BLaER1 treated with 17β-estradiol and CSF1 and Interleukin-3, amounts not matched to agents 10 nM and 100 nM (cell line): ENCODE data around the gene LIPA.
"Not testable (repeated sequence)": the region's sequence is repeated elsewhere in the genome, so short reads cannot be mapped to it uniquely, and the experiment has no call there.

Experiments used
- H3K27ac ChIP-seq, 11 experiments: shearing (Covaris generic); formaldehyde crosslinking; 2 replicates each; pipeline ENCODE4 v1.8.1; 2022
- H3K27me3 ChIP-seq, 11 experiments: shearing (Covaris generic); formaldehyde crosslinking; 2 replicates each; pipeline ENCODE4 v1.8.1; 2022
- H3K36me3 ChIP-seq, 11 experiments: shearing (Covaris generic); formaldehyde crosslinking; 2 replicates each; pipeline ENCODE4 v1.8.1; 2022
- H3K4me1 ChIP-seq, 10 experiments: shearing (Covaris generic); formaldehyde crosslinking; 2 replicates each; pipeline ENCODE4 v1.8.1; 2022
- H3K4me2 ChIP-seq, 11 experiments: shearing (Covaris generic); formaldehyde crosslinking; 2 replicates each; pipeline ENCODE4 v1.8.1; 2022
- H3K4me3 ChIP-seq, 10 experiments: shearing (Covaris generic); formaldehyde crosslinking; 2 replicates each; pipeline ENCODE4 v1.8.1; 2022
- H3K9ac ChIP-seq, 11 experiments: shearing (Covaris generic); formaldehyde crosslinking; 2 replicates each; pipeline ENCODE4 v1.8.1; 2022
- H3K9me3 ChIP-seq, 11 experiments: shearing (Covaris generic); formaldehyde crosslinking; replicated peaks in 1 of 11; 2 replicates each; pipeline ENCODE4 v1.8.1; 2022
- H4K20me1 ChIP-seq, 11 experiments: shearing (Covaris generic); formaldehyde crosslinking; 2 replicates each; pipeline ENCODE4 v1.8.1; 2022
- Cebpa-rat ChIP-seq, 11 experiments: shearing (Covaris generic); IDR thresholded peaks; 2 replicates each; pipeline ENCODE4 v1.8.1; 2022

The LIPA gene

GRCh38 chr10:89262086-89263051 lies 10.8 kb upstream of the LIPA start:
- H3K27me3 ChIP-seq, result no peaks in the 10 kb centered on the region
- no peak for TF ChIP-seq Cebpa-rat (IDR thresholded peaks at IDR 0.05)
- H3K36me3 ChIP-seq, result peaks cover 0 to 11% (median 0%) of the 10 kb centered on the region in 11 experiments; a peak in 3 of 22 replicates
- H3K4me1 ChIP-seq, result peaks cover 0 to 56% (median 16%) of the 10 kb centered on the region in 10 experiments; a peak in 14 of 20 replicates
- peak overlapping the region in 2 of 11 experiments; percentile 5 to 36; a peak in 2 of 22 replicates for H3K4me2 ChIP-seq
- H3K9me3 ChIP-seq, result peaks cover 14 to 19% (median 15%) of the 10 kb centered on the region in 11 experiments
- no peak overlapping the region for H3K27ac ChIP-seq
- no peaks in the 10 kb centered on the region for H4K20me1 ChIP-seq
- no peak overlapping the region for H3K4me3 ChIP-seq
- no peak overlapping the region for H3K9ac ChIP-seq

- Histone ChIP-seq H3K36me3 (peaks cover 0 to 10% (median 0%) of the 10 kb centered on the region in 11 experiments; a peak in 8 of 22 replicates), H3K4me2 (peak overlapping the region in 6 of 11 experiments; percentile 12 to 60 (median 48); a peak in 10 of 22 replicates), H3K9ac (no peak overlapping the region), H3K4me1 (peaks cover 0 to 79% (median 23%) of the 10 kb centered on the region in 10 experiments; a peak in 14 of 20 replicates), H4K20me1 (no peaks in the 10 kb centered on the region), H3K27ac (peak overlapping the region in 2 of 11 experiments; percentile 9 to 21; a peak in 4 of 22 replicates), H3K9me3 (peaks cover 19 to 28% (median 26%) of the 10 kb centered on the region in 11 experiments), H3K4me3 (no peak overlapping the region), H3K27me3 (no peaks in the 10 kb centered on the region)
- no peak for TF ChIP-seq Cebpa-rat (IDR thresholded peaks at IDR 0.05)
Observed at GRCh38 chr10:89258881-89259280, 7.3 kb upstream of the LIPA start.

- H3K4me2 ChIP-seq, result peak overlapping the region in 3 of 11 experiments; percentile 15 to 81 (median 54); a peak in 5 of 22 replicates
- peaks cover 0 to 9% (median 0%) of the 10 kb centered on the region in 11 experiments; a peak in 8 of 22 replicates for H3K36me3 ChIP-seq
- H3K9ac ChIP-seq, result no peak overlapping the region
- H3K27me3 ChIP-seq, result no peaks in the 10 kb centered on the region
- no peaks in the 10 kb centered on the region for H4K20me1 ChIP-seq
- H3K4me3 ChIP-seq, result no peak overlapping the region
- H3K9me3 ChIP-seq, result peaks cover 29 to 35% (median 32%) of the 10 kb centered on the region in 11 experiments
- no peak overlapping the region for H3K27ac ChIP-seq
- peaks cover 0 to 74% (median 23%) of the 10 kb centered on the region in 10 experiments; a peak in 14 of 20 replicates for H3K4me1 ChIP-seq
- TF ChIP-seq Cebpa-rat (IDR thresholded peaks at IDR 0.05), result no peak
Observed at GRCh38 chr10:89257581-89257980, 6.0 kb upstream of the LIPA start.

- Histone ChIP-seq H3K4me2 (peak overlapping the region in 4 of 11 experiments; percentile 66 to 86 (median 80); a peak in 7 of 22 replicates), H3K4me3 (no peak overlapping the region), H3K9me3 (peaks cover 29 to 39% (median 35%) of the 10 kb centered on the region in 11 experiments), H3K36me3 (peaks cover 0 to 9% (median 0%) of the 10 kb centered on the region in 11 experiments; a peak in 8 of 22 replicates), H3K27me3 (no peaks in the 10 kb centered on the region), H3K27ac (peak overlapping the region in 1 of 11 experiments; percentile 61; a peak in 2 of 22 replicates), H3K9ac (no peak overlapping the region), H4K20me1 (no peaks in the 10 kb centered on the region), H3K4me1 (peaks cover 0 to 73% (median 25%) of the 10 kb centered on the region in 10 experiments; a peak in 14 of 20 replicates)
- no peak for TF ChIP-seq Cebpa-rat (IDR thresholded peaks at IDR 0.05)
Observed at GRCh38 chr10:89256962-89257361, 5.4 kb upstream of the LIPA start.

DNA sequence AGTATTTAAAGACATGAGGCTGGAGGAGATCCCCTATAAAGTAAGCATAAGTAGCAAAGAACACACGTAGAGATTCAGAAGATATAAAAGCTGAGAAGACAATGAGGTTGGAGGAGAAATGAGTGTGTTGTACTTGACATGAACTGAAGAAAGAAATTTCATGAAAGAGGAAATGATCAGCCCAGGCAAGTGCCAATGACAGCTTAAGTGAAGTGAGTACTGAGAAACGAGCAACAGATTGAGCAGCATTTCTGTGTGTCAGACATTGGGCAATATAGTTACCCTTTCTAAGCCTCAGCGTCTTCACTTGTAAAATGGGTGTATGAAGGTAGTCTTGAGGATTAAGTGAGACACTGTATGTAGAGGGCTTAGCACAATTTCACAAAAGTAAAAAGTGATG lies 4.8 kb upstream of the LIPA start:
- H3K27ac ChIP-seq, result peak overlapping the region in 4 of 11 experiments; percentile 57 to 61 (median 61); a peak in 7 of 22 replicates
- H4K20me1 ChIP-seq, result no peaks in the 10 kb centered on the region
- H3K9me3 ChIP-seq, result peaks cover 29 to 39% (median 35%) of the 10 kb centered on the region in 11 experiments
- no peak overlapping the region for H3K4me3 ChIP-seq
- H3K4me1 ChIP-seq, result peaks cover 0 to 74% (median 25%) of the 10 kb centered on the region in 10 experiments; a peak in 17 of 20 replicates
- no peaks in the 10 kb centered on the region for H3K27me3 ChIP-seq
- peaks cover 0 to 9% (median 0%) of the 10 kb centered on the region in 11 experiments; a peak in 8 of 22 replicates for H3K36me3 ChIP-seq
- H3K9ac ChIP-seq, result peak overlapping the region in 2 of 11 experiments; percentile 15 to 40; a peak in 1 of 22 replicates
- H3K4me2 ChIP-seq, result peak overlapping the region in 6 of 11 experiments; percentile 21 to 86 (median 72); a peak in 11 of 22 replicates
- no peak for TF ChIP-seq Cebpa-rat (IDR thresholded peaks at IDR 0.05)

GRCh38 chr10:89255793-89256192 lies 4.2 kb upstream of the LIPA start:
- Histone ChIP-seq H3K27me3 (no peaks in the 10 kb centered on the region), H4K20me1 (no peaks in the 10 kb centered on the region; a peak in 1 of 22 replicates), H3K9me3 (peaks cover 29 to 39% (median 35%) of the 10 kb centered on the region in 11 experiments), H3K4me2 (peak overlapping the region in 6 of 11 experiments; percentile 21 to 86 (median 72); a peak in 12 of 22 replicates), H3K27ac (peak overlapping the region in 4 of 11 experiments; percentile 57 to 61 (median 61); a peak in 8 of 22 replicates), H3K9ac (0 out of 22 replicates have a peak overlapping the region, but pooled peaks of 2 of the 11 experiments have one; percentile 15 to 40), H3K36me3 (peaks cover 0 to 9% (median 0%) of the 10 kb centered on the region in 11 experiments; a peak in 8 of 22 replicates), H3K4me3 (peak overlapping the region in 1 of 10 experiments; percentile 1; a peak in 1 of 20 replicates), H3K4me1 (peaks cover 5 to 70% (median 28%) of the 10 kb centered on the region in 10 experiments; a peak in 19 of 20 replicates)
- TF ChIP-seq Cebpa-rat (IDR thresholded peaks at IDR 0.05), result 0 out of 22 replicates have a peak, but pooled peaks of 1 of the 11 experiments have one; percentile 27

GRCh38 chr10:89255091-89255579 lies 3.6 kb upstream of the LIPA start:
- H3K4me3 ChIP-seq, H3K36me3 ChIP-seq, H3K9ac ChIP-seq, H3K27me3 ChIP-seq, H4K20me1 ChIP-seq: not testable (repeated sequence)
- H3K4me1 ChIP-seq, result peaks cover 10 to 68% (median 31%) of the 10 kb centered on the region in 10 experiments
- H3K9me3 ChIP-seq, result peaks cover 29 to 39% (median 35%) of the 10 kb centered on the region in 11 experiments
- peak overlapping the region in 2 of 11 experiments; percentile 61; a peak in 3 of 22 replicates for H3K27ac ChIP-seq
- peak overlapping the region in 4 of 11 experiments; percentile 66 to 86 (median 80); a peak in 9 of 22 replicates for H3K4me2 ChIP-seq

DNA sequence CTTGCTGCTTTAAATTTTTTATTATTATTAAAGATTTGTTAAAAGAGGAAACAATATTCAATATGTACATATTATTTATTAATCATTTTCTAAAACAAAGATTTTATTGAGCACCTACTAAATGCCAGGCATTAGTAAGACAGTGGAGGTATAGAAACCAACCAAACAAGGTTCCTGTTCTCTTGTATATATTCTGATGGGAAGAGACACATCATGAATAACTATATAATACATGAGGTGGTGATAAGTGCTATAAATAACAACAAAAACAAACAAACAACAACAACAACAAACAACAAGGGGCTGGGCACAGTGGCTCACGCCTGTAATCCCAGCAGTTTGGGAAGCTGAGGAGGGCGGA lies 630 bp upstream of the LIPA start:
- Histone ChIP-seq H3K4me2 (peak overlapping the region in 4 of 11 experiments; percentile 39 to 87 (median 84); a peak in 10 of 22 replicates), H3K27me3 (no peaks in the 10 kb centered on the region), H4K20me1 (peaks cover 0 to 27% (median 0%) of the 10 kb centered on the region in 11 experiments; a peak in 3 of 22 replicates), H3K4me3 (peak overlapping the region in 6 of 10 experiments; percentile 79 to 98 (median 90); a peak in 10 of 20 replicates), H3K9me3 (peaks cover 29 to 39% (median 35%) of the 10 kb centered on the region in 11 experiments), H3K27ac (peak overlapping the region in 6 of 11 experiments; percentile 1 to 82 (median 19); a peak in 7 of 22 replicates), H3K4me1 (peaks cover 10 to 67% (median 30%) of the 10 kb centered on the region in 10 experiments), H3K9ac (0 out of 22 replicates have a peak overlapping the region, but pooled peaks of 1 of the 11 experiments have one; percentile 82), H3K36me3 (peaks cover 0 to 9% (median 5%) of the 10 kb centered on the region in 11 experiments; a peak in 12 of 22 replicates)
- no peak for TF ChIP-seq Cebpa-rat (IDR thresholded peaks at IDR 0.05)
